ENCODE results near the gene DUT.
A peak's percentile ranks its signal among the peaks of the same experiment; 100 is the strongest.
"Not testable (repeated sequence)": the region's sequence is repeated elsewhere in the genome, so short reads cannot be mapped to it uniquely, and the experiment has no call there.

The DUT gene

GRCh38 chr15:48330855-48331795 is at the start of gene DUT:
TSS of gene DUT (plus strand) at chr15:48331429. CDS start at chr15:48331516, 87 bp downstream.
- DNase-seq (ENCODE audit: low spot score) = no peak

- DNase-seq (ENCODE audit: low spot score) = no peak
Observed at GRCh38 chr15:48281674-48282073, 49.6 kb upstream of the DUT start.

GRCh38 chr15:48282216-48282615 is 49.0 kb upstream of the DUT start:
- no peak for DNase-seq (ENCODE audit: low spot score)

GRCh38 chr15:48283396-48284145 is 47.7 kb upstream of the DUT start:
- DNase-seq (ENCODE audit: low spot score) = no peak

GRCh38 chr15:48285329-48286214 is 45.7 kb upstream of the DUT start:
- peak; percentile 60 for DNase-seq (ENCODE audit: low spot score)

GRCh38 chr15:48289628-48290027 is 41.6 kb upstream of the DUT start:
- DNase-seq (ENCODE audit: low spot score) = no peak

- DNase-seq (ENCODE audit: low spot score) = no peak
Observed at GRCh38 chr15:48292458-48292857, 38.8 kb upstream of the DUT start.

- DNase-seq (ENCODE audit: low spot score) = no peak
Observed at GRCh38 chr15:48297668-48298067, 33.6 kb upstream of the DUT start.

- DNase-seq (ENCODE audit: low spot score) = no peak
Observed at GRCh38 chr15:48298914-48299313, 32.3 kb upstream of the DUT start.

- DNase-seq (ENCODE audit: low spot score) = no peak
Observed at GRCh38 chr15:48300038-48300437, 31.2 kb upstream of the DUT start.

GRCh38 chr15:48304398-48304797 is 26.8 kb upstream of the DUT start:
- DNase-seq (ENCODE audit: low spot score) = no peak

GRCh38 chr15:48306639-48307038 is 24.6 kb upstream of the DUT start:
- no peak for DNase-seq (ENCODE audit: low spot score)

GRCh38 chr15:48307586-48307985 is 23.6 kb upstream of the DUT start:
- DNase-seq (ENCODE audit: low spot score) = no peak

- DNase-seq (ENCODE audit: low spot score) = no peak
Observed at GRCh38 chr15:48309740-48310139, 21.5 kb upstream of the DUT start.

GRCh38 chr15:48313216-48313615 is 18.0 kb upstream of the DUT start:
- DNase-seq (ENCODE audit: low spot score) = no peak

GRCh38 chr15:48315041-48315440 is 16.2 kb upstream of the DUT start:
- DNase-seq (ENCODE audit: low spot score) = peak; percentile 54

GRCh38 chr15:48317221-48317620 is 14.0 kb upstream of the DUT start:
- no peak for DNase-seq (ENCODE audit: low spot score)

GRCh38 chr15:48318131-48318530 is 13.1 kb upstream of the DUT start:
- DNase-seq (ENCODE audit: low spot score) = no peak

GRCh38 chr15:48323294-48323693 is 7.9 kb upstream of the DUT start:
- DNase-seq (ENCODE audit: low spot score) = no peak

- no peak for DNase-seq (ENCODE audit: low spot score)
Observed at GRCh38 chr15:48324949-48325348, 6.3 kb upstream of the DUT start.

- no peak for DNase-seq (ENCODE audit: low spot score)
Observed at GRCh38 chr15:48325400-48325799, 5.8 kb upstream of the DUT start.

- not testable (repeated sequence) for DNase-seq (ENCODE audit: low spot score)
Observed at GRCh38 chr15:48326180-48326579, 5.0 kb upstream of the DUT start.
